ENCODE results near the gene SSBP2.

The SSBP2 gene

GRCh38 chr5:81762853-81763252 lies 12.0 kb upstream of the SSBP2 start:
- no peak overlapping the region for H3K4me3 ChIP-seq (replicated peaks; ENCODE audit: insufficient read depth, low read length)
- TF ChIP-seq CTCF (IDR thresholded peaks at IDR 0.05; ENCODE audit: insufficient read depth, low read length) = no peak
- TF ChIP-seq, protein P1, sequence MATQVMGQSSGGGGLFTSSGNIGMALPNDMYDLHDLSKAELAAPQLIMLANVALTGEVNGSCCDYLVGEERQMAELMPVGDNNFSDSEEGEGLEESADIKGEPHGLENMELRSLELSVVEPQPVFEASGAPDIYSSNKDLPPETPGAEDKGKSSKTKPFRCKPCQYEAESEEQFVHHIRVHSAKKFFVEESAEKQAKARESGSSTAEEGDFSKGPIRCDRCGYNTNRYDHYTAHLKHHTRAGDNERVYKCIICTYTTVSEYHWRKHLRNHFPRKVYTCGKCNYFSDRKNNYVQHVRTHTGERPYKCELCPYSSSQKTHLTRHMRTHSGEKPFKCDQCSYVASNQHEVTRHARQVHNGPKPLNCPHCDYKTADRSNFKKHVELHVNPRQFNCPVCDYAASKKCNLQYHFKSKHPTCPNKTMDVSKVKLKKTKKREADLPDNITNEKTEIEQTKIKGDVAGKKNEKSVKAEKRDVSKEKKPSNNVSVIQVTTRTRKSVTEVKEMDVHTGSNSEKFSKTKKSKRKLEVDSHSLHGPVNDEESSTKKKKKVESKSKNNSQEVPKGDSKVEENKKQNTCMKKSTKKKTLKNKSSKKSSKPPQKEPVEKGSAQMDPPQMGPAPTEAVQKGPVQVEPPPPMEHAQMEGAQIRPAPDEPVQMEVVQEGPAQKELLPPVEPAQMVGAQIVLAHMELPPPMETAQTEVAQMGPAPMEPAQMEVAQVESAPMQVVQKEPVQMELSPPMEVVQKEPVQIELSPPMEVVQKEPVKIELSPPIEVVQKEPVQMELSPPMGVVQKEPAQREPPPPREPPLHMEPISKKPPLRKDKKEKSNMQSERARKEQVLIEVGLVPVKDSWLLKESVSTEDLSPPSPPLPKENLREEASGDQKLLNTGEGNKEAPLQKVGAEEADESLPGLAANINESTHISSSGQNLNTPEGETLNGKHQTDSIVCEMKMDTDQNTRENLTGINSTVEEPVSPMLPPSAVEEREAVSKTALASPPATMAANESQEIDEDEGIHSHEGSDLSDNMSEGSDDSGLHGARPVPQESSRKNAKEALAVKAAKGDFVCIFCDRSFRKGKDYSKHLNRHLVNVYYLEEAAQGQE (IDR thresholded peaks at IDR 0.05; ENCODE audit: insufficient replicate concordance, low read depth) = no peak
- no peak for TF ChIP-seq SPI1 (IDR thresholded peaks at IDR 0.05; ENCODE audit: borderline replicate concordance, low read depth)
- no peak for TF ChIP-seq POLR2AphosphoS5 (IDR thresholded peaks at IDR 0.05; ENCODE audit: low read depth)
- TF ChIP-seq GABPA (IDR thresholded peaks at IDR 0.05; ENCODE audit: low read depth) = no peak
- no peak for DNase-seq (ENCODE audit: low read depth in 1 of 2, low spot score in 1 of 2)
- no peak overlapping the region for H3K27ac ChIP-seq (replicated peaks)
- no peaks in the 10 kb centered on the region for H3K27me3 ChIP-seq (ENCODE audit: insufficient read depth, poor library complexity, severe bottlenecking)

DNA sequence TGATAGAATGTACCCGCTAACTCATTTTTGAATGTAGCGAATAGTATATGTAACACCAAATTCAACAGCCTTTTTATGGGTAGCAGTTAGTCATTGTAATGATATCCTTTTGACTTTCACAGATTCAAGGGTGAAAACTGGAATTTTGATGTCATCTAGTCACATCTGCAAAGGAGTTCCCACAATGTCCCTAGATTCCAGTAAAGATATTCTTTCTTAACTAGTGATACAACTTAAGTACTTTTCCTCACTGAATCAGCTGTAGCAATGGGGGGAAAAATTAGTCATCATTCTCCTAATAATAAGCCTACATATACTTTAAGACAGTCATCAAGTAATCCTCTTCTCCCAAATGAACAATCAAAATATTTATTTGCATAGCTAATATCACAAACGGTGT lies 11.5 kb upstream of the SSBP2 start:
- H3K27me3 ChIP-seq (ENCODE audit: insufficient read depth, poor library complexity, severe bottlenecking) = no peaks in the 10 kb centered on the region
- no peak overlapping the region for H3K27ac ChIP-seq (replicated peaks)
- TF ChIP-seq CTCF (IDR thresholded peaks at IDR 0.05; ENCODE audit: insufficient read depth, low read length) (no peak), GABPA (IDR thresholded peaks at IDR 0.05; ENCODE audit: low read depth) (no peak), SPI1 (IDR thresholded peaks at IDR 0.05; ENCODE audit: borderline replicate concordance, low read depth) (no peak), POLR2AphosphoS5 (IDR thresholded peaks at IDR 0.05; ENCODE audit: low read depth) (no peak)
- TF ChIP-seq, protein P1 (IDR thresholded peaks at IDR 0.05; ENCODE audit: insufficient replicate concordance, low read depth) = no peak
- H3K4me3 ChIP-seq (replicated peaks; ENCODE audit: insufficient read depth, low read length) = no peak overlapping the region
- no peak for DNase-seq (ENCODE audit: low read depth in 1 of 2, low spot score in 1 of 2)

GRCh38 chr5:81761970-81762369 lies 11.1 kb upstream of the SSBP2 start:
- no peak for DNase-seq (ENCODE audit: low read depth in 1 of 2, low spot score in 1 of 2)
- Histone ChIP-seq H3K4me3 (replicated peaks; ENCODE audit: insufficient read depth, low read length) (no peak overlapping the region), H3K27ac (replicated peaks) (no peak overlapping the region), H3K27me3 (ENCODE audit: insufficient read depth, poor library complexity, severe bottlenecking) (no peaks in the 10 kb centered on the region)
- TF ChIP-seq CTCF (IDR thresholded peaks at IDR 0.05; ENCODE audit: insufficient read depth, low read length) (no peak), GABPA (IDR thresholded peaks at IDR 0.05; ENCODE audit: low read depth) (no peak)

GRCh38 chr5:81761270-81761669 lies 10.4 kb upstream of the SSBP2 start:
- no peak overlapping the region for H3K4me3 ChIP-seq (replicated peaks; ENCODE audit: insufficient read depth, low read length)

More at GRCh38 chr5:81761270-81761669, 10.4 kb upstream of the SSBP2 start:
- no peak for DNase-seq (ENCODE audit: low read depth in 1 of 2, low spot score in 1 of 2)
- no peak overlapping the region for H3K27ac ChIP-seq (replicated peaks)
- TF ChIP-seq CTCF (IDR thresholded peaks at IDR 0.05; ENCODE audit: insufficient read depth, low read length) = no peak
- no peaks in the 10 kb centered on the region for H3K27me3 ChIP-seq (ENCODE audit: insufficient read depth, poor library complexity, severe bottlenecking)

All from HL-60 (cell line).